T-helper 17 cell (primary cell): ENCODE results near the gene DACT3. TPM values are rescaled to one million over a fixed set of nuclear protein-coding genes. Genes with fewer than 3 reads are reported as not detected.

ENCODE experiments used
- ATAC-seq: fragments of 150-1000 bp; cut with Tn5 transposase; 2 replicates; pipeline ENCODE4 v1.10.0; 2021; ENCODE audit warnings: mild to moderate bottlenecking, moderate library complexity
- DNase-seq, 3 donors: peaks; one replicate each; pipeline versions ENCODE4 v3.0.0 to v3.0.0-alpha.2; 2020 to 2021
- H3K9me3 ChIP-seq: one replicate; pipeline ENCODE4 v1.7.0; 2013; ENCODE audit warnings: low read length, mild to moderate bottlenecking; ENCODE audit not compliant: control insufficient read depth, poor library complexity, severe bottlenecking
- H3K27ac Mint-ChIP-seq: one replicate; pipeline ENCODE4 v1.8.0; 2022; ENCODE audit warnings: mild to moderate bottlenecking, moderate library complexity, mixed read lengths
- H3K27me3 Mint-ChIP-seq: one replicate; pipeline ENCODE4 v1.8.0; 2022; ENCODE audit warnings: mixed read lengths
- H3K36me3 Mint-ChIP-seq: one replicate; pipeline ENCODE4 v1.8.0; 2022; ENCODE audit warnings: low read depth, mixed read lengths
- H3K4me1 Mint-ChIP-seq: one replicate; pipeline ENCODE4 v1.8.0; 2022; ENCODE audit warnings: mild to moderate bottlenecking, mixed read lengths
- H3K4me3 Mint-ChIP-seq: one replicate; pipeline ENCODE4 v1.8.0; 2022; ENCODE audit warnings: mild to moderate bottlenecking, moderate library complexity, mixed read lengths
- total RNA-seq, 4 donors: library from RNA in 2 of 4; stranded (reverse) in 2 of 4; gene quantifications; one replicate each; pipeline ENCODE4 v1.2.3 and lab custom pipeline; 2022 to 2026

The DACT3 gene
- total RNA-seq, 2 donors from 2014 or later: not detected

GRCh38 chr19:46689358-46689757, 28.4 kb upstream of the DACT3 start:
- H3K27ac Mint-ChIP-seq: peak overlapping the region; percentile 21
- no peaks in the 10 kb centered on the region for H3K27me3 Mint-ChIP-seq
- DNase-seq (no peak), ATAC-seq (no peak)
- H3K4me1 Mint-ChIP-seq: peaks cover 5% of the 10 kb centered on the region
- peaks cover 17% of the 10 kb centered on the region for H3K36me3 Mint-ChIP-seq
- no peak overlapping the region for H3K4me3 Mint-ChIP-seq
- no peaks in the 10 kb centered on the region for H3K9me3 ChIP-seq

DNA sequence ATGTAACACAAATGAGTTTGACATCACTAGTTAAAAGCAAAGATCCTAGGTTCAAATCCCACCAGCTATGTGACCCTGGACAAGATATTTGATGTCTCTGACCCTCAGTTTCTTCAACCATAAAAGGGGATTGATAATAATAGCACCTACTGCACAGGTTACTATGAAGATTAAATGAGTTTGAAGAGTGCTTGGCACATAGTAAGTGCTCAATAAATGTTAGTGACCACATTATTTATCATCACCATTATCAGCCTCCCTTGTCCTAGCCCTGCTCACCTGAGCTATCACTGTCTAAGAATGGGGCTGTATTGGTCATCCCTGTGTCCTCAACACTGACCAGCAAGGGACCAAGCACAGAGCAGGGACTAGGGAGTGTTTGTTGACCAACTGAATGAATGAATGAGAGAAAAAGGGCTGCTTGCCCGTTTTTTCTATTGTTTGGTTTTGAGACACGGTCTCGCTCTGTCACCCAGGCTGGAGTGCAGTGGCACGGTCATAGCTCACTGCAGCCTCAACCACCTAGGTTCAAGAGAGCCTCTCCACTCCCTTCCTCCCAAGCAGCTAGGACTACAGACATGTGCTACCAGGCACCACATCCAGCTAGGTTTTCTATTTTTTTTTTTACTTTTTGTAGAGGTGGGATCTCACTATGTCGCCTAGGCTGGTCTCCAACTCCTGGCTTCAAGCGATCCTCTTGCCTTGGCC, 26.6 kb upstream of the DACT3 start:
- Mint-ChIP-seq H3K27me3 (no peaks in the 10 kb centered on the region), H3K27ac (no peak overlapping the region), H3K4me3 (no peak overlapping the region), H3K36me3 (peaks cover 12% of the 10 kb centered on the region), H3K4me1 (peaks cover 2% of the 10 kb centered on the region)
- H3K9me3 ChIP-seq: no peaks in the 10 kb centered on the region
- DNase-seq: no peak
- ATAC-seq: no peak

GRCh38 chr19:46685189-46685588, 24.2 kb upstream of the DACT3 start:
- H3K4me3 Mint-ChIP-seq: no peak overlapping the region
- H3K27ac Mint-ChIP-seq: no peak overlapping the region

GRCh38 chr19:46678110-46678732, 17.2 kb upstream of the DACT3 start:
- DNase-seq (peak; percentile 46 to 56 (median 53)), ATAC-seq (peak; percentile 95)
- H3K4me3 Mint-ChIP-seq: no peak overlapping the region
- no peaks in the 10 kb centered on the region for H3K9me3 ChIP-seq
- H3K4me1 Mint-ChIP-seq: peaks cover 8% of the 10 kb centered on the region
- H3K27ac Mint-ChIP-seq: no peak overlapping the region
- peaks cover 13% of the 10 kb centered on the region for H3K36me3 Mint-ChIP-seq
- H3K27me3 Mint-ChIP-seq: no peaks in the 10 kb centered on the region

More at GRCh38 chr19:46685189-46685588, 24.2 kb upstream of the DACT3 start:
- Mint-ChIP-seq H3K4me1 (no peaks in the 10 kb centered on the region), H3K27me3 (no peaks in the 10 kb centered on the region), H3K36me3 (peaks cover 2% of the 10 kb centered on the region)
- H3K9me3 ChIP-seq: no peaks in the 10 kb centered on the region
- ATAC-seq (no peak), DNase-seq (no peak)

DNA sequence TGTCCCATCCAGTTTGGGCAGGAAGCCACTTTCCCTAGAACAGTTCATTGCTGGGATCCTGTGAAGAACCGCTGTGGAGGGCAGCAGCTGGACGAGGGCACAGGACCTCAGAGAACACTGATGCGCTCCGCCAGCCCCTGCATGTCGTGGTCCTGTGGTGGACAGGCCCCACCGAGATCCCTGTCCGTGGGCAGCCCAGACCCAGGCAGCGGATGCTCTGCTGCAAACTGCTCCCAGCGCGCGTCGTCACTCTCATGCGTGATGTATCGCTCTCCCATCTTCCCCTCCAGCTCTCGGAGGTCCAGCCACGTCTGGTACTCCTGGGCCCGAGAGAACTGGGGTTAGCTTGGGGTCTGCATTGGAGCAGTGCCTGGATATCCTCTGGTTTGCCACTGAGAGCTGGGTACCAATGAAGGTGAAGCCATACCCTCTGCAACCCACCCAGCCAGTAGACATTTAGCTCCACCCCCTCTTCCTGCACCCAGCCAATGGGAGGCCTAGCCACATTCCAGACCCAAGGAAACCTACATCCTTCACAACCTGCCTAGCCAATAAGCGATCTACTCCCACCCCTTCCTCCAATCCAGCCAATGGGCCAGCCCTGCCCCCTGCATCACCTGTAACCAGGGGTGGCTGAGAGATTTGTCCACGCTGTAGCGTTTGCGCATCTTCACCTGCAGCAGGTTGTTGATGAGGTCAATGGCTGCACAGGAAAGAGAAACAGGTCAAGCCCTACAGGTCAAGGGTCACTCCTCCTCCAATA, 13.6 kb upstream of the DACT3 start:
- ATAC-seq (no peak), DNase-seq (no peak)
- Mint-ChIP-seq H3K4me3 (no peak overlapping the region), H3K27ac (no peak overlapping the region), H3K36me3 (peaks cover 11% of the 10 kb centered on the region), H3K27me3 (no peaks in the 10 kb centered on the region), H3K4me1 (peaks cover 6% of the 10 kb centered on the region)
- no peaks in the 10 kb centered on the region for H3K9me3 ChIP-seq

DNA sequence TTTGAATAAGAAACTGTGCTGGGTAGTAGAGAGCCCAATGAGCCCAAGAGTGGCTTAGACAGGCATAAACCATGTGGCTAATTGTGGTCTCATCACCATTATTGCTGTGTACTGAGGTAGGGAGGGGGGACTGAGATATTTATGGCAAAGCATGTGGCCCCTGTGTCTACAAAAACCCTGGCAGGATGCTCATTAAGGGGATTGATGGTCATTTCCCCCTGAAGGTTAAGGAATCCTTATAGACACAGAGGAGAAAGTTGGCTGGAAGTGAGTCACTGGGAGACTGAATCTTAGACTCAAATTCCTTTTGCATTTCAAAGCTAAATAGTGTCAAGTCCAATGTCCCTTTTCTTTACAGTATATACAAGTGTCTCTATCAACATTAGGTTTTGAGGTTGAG, 9.8 kb upstream of the DACT3 start:
- no peak overlapping the region for H3K4me3 Mint-ChIP-seq
- H3K36me3 Mint-ChIP-seq: peaks cover 9% of the 10 kb centered on the region
- DNase-seq (no peak), ATAC-seq (no peak)
- H3K27me3 Mint-ChIP-seq: no peaks in the 10 kb centered on the region
- no peaks in the 10 kb centered on the region for H3K9me3 ChIP-seq
- no peak overlapping the region for H3K27ac Mint-ChIP-seq
- peaks cover 5% of the 10 kb centered on the region for H3K4me1 Mint-ChIP-seq

- peaks cover 3% of the 10 kb centered on the region for H3K4me1 Mint-ChIP-seq
- H3K36me3 Mint-ChIP-seq: no peaks in the 10 kb centered on the region
- no peak overlapping the region for H3K4me3 Mint-ChIP-seq
- DNase-seq (no peak), ATAC-seq (no peak)
- H3K9me3 ChIP-seq: no peaks in the 10 kb centered on the region
- no peaks in the 10 kb centered on the region for H3K27me3 Mint-ChIP-seq
- peak overlapping the region; percentile 65 for H3K27ac Mint-ChIP-seq
Measured at GRCh38 chr19:46668662-46669061, 7.7 kb upstream of the DACT3 start.

GRCh38 chr19:46665072-46665471, 4.1 kb upstream of the DACT3 start:
- H3K9me3 ChIP-seq: no peaks in the 10 kb centered on the region
- no peaks in the 10 kb centered on the region for H3K36me3 Mint-ChIP-seq
- ATAC-seq (no peak), DNase-seq (no peak)
- peaks cover under 1% of the 10 kb centered on the region for H3K27me3 Mint-ChIP-seq
- no peak overlapping the region for H3K4me3 Mint-ChIP-seq
- H3K27ac Mint-ChIP-seq: no peak overlapping the region
- peaks cover 10% of the 10 kb centered on the region for H3K4me1 Mint-ChIP-seq

GRCh38 chr19:46661735-46662592, 982 bp upstream of the DACT3 start:
- H3K4me1 Mint-ChIP-seq: peaks cover 16% of the 10 kb centered on the region
- peak; percentile 55 to 65 (median 63) for DNase-seq
- peaks cover 19% of the 10 kb centered on the region for H3K27me3 Mint-ChIP-seq
- ATAC-seq: peak; percentile 52
- H3K27ac Mint-ChIP-seq: peak overlapping the region; percentile 84
- peaks cover 3% of the 10 kb centered on the region for H3K36me3 Mint-ChIP-seq
- peak overlapping the region; percentile 91 for H3K4me3 Mint-ChIP-seq
- H3K9me3 ChIP-seq: no peaks in the 10 kb centered on the region

- ATAC-seq (no peak), DNase-seq (no peak)
- peak overlapping the region; percentile 91 for H3K4me3 Mint-ChIP-seq
- no peak overlapping the region for H3K27ac Mint-ChIP-seq
- peaks cover 16% of the 10 kb centered on the region for H3K4me1 Mint-ChIP-seq
- H3K9me3 ChIP-seq: no peaks in the 10 kb centered on the region
- peaks cover 3% of the 10 kb centered on the region for H3K36me3 Mint-ChIP-seq
- H3K27me3 Mint-ChIP-seq: peaks cover 24% of the 10 kb centered on the region
Measured at GRCh38 chr19:46660551-46661019, 397 bp downstream of the DACT3 start.

- H3K9me3 ChIP-seq: no peaks in the 10 kb centered on the region
- Mint-ChIP-seq H3K4me3 (peak overlapping the region; percentile 91), H3K27me3 (peaks cover 29% of the 10 kb centered on the region), H3K4me1 (peaks cover 16% of the 10 kb centered on the region), H3K27ac (no peak overlapping the region), H3K36me3 (peaks cover 3% of the 10 kb centered on the region)
- no peak for ATAC-seq
- no peak for DNase-seq
Measured at GRCh38 chr19:46660008-46660517, 919 bp downstream of the DACT3 start.

- Mint-ChIP-seq H3K36me3 (peaks cover 3% of the 10 kb centered on the region), H3K27me3 (peaks cover 33% of the 10 kb centered on the region), H3K27ac (no peak overlapping the region), H3K4me3 (peak overlapping the region; percentile 91), H3K4me1 (peaks cover 16% of the 10 kb centered on the region)
- no peak for ATAC-seq
- no peaks in the 10 kb centered on the region for H3K9me3 ChIP-seq
- DNase-seq: no peak
Measured at GRCh38 chr19:46659151-46660007, 1.6 kb downstream of the DACT3 start.
